AG09309 (cell line): ENCODE data around the gene CDH4.

ENCODE experiments used
- DNase-seq: peaks from one replicate; pipeline ENCODE4 v3.0.0-alpha.2; 2010; ENCODE audit warnings: low read depth
- H3K4me3 ChIP-seq: 2 replicates; pipeline ENCODE4 v1.5.1; 2011; ENCODE audit warnings: mild to moderate bottlenecking, low read depth, low read length, moderate library complexity; ENCODE audit not compliant: control insufficient read depth
- CTCF ChIP-seq: IDR thresholded peaks from 2 replicates; pipeline ENCODE4 v1.5.1; 2011; ENCODE audit warnings: mild to moderate bottlenecking, low read depth, low read length, inconsistent platforms; ENCODE audit not compliant: insufficient read depth, control insufficient read depth; ENCODE audit errors: missing control alignments

Gene CDH4

GRCh38 chr20:61249626-61250025 is 2.4 kb upstream of the CDH4 start:
- no peak for TF ChIP-seq CTCF
- no peak for DNase-seq
- no peak overlapping the region for H3K4me3 ChIP-seq

GRCh38 chr20:61252601-61253263 is 671 bp downstream of the CDH4 start:
- DNase-seq: no peak
- TF ChIP-seq CTCF: no peak
- peak overlapping the region; percentile 54 for H3K4me3 ChIP-seq

- TF ChIP-seq CTCF: peak; percentile 38
- no peak for DNase-seq
- peak overlapping the region; percentile 54 for H3K4me3 ChIP-seq
These were observed 1.2 kb downstream of the CDH4 start for GRCh38 chr20:61253264-61253639.

DNA sequence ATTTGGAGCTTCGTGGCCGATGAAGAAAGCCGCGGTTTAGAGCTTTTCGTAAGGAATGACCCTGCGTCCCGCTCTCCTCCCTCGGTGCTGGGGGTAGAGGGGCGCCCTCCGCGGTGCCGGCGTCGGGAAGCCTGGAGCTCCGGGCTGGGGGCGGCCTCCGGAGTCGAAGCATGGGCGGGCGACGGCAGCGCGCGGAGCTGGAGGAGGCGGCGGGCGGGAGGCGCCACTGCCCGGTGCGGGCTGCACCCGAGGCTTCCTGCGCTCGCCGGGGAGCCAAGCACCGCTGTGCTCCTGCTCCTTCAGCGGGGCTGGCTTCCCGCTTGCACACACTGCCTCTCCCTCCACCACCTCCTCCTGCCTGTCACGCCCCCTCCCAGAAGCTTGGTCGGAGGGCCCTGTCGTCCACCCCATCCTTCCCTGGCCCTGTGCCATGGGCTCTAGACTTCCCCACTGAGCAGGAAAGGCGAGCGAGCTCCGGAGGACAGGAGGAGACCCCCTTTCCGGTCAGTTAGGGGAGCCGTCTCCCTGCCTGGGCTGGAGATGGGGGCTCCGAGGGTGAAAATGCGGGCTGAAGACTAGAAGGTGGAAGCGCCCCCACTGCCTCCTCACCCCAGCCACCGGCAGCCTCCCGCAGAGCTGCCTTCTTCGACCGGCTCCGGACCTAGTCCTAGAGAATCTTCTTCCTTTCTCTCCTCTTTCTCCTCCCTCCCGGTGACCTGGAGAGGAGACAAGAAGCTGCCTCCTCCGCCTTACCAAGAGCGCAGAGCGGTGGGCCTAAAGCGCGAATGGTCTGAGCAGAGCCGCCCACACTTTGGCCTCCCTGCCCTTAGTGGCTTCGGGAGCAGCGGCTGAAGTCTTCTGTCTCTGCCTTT is 1.8 kb downstream of the CDH4 start:
- DNase-seq: no peak
- TF ChIP-seq CTCF: no peak
- peak overlapping the region; percentile 54 for H3K4me3 ChIP-seq

DNA sequence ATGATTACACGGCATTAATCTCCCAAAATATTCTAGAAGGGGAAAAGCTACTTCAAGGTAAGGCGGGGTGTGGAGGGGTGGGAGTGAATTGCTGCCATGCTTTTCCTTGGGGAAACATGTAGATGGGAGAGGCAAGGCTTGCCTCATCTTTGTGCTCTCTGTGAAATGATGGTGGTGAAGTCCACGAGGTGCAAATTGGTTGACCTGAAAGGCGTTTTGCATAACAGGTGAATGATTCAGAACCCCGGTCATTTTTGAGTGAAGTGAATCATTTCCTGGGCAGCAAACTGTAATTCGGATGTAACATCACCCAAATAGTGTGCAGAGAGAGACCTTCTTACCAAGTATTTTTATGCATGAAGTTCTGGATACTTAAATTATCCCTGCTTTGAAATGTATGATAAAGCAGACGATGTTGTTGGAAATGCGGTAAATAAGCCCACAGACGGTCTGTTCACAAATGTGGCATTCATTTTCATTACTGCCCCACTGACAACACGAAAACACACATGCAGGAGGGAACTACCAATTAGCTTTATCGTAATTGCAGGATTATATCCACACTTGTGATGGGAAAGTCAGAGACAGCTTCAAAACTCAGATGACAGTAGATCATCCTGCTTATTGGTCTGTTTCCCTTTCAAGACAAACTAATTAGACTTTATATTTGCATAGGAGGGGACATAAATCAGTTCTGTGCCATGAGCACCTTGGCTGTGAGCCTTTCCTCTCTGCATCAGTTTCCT is 3.0 kb downstream of the CDH4 start:
- H3K4me3 ChIP-seq: no peak overlapping the region
- DNase-seq: no peak
- no peak for TF ChIP-seq CTCF

DNA sequence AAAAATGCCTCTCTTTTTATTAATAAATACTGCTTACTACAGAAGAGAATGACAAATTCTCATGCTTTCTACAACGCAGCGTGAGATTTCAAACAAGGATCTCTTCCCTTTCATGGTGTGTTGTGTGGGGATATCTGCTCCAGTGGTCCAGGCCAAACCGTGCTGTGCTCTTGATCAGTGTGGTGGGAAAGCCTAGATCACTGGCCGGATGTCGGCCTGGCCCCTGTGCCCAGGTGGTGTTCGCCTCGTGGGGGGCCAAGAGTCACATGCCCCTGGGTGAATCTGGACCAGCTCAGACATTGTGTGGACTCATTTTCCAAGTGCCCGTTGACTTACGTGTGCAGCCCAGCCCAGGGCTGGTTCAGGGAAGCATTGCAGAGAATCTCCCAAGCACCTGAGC is 4.3 kb downstream of the CDH4 start:
- H3K4me3 ChIP-seq: no peak overlapping the region
- no peak for TF ChIP-seq CTCF
- no peak for DNase-seq
